ENCODE data around the gene STAU1.
"Not testable (repeated sequence)": the region's sequence is repeated elsewhere in the genome, so short reads cannot be mapped to it uniquely, and the experiment has no call there.

The STAU1 gene

GRCh38 chr20:49207076-49207475 is 18.9 kb upstream of the STAU1 start:
- in situ Hi-C loops (cut with MboI; ENCODE audit: low sequenced_read_pairs): no loop called here

DNA sequence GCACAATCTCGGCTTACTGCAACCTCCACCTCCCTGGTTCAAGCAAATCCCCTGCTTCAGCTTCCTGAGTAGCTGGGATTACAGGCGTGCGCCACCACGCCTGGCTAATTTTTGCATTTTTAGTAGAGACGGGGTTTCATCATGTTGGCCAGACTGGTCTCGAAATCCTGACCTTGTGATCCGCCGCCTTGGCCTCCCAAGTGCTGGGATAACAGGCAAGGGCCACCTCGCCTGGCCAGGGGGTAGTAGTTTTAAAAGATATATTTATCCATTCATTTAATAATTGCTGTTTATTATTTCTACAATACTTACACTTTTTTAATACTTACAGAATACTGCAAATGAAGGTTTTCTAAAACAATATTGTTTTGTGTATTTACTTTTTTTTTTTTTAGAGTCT is 15.6 kb upstream of the STAU1 start:
- in situ Hi-C loops (cut with MboI; ENCODE audit: low sequenced_read_pairs): no loop called here

- in situ Hi-C loops (cut with MboI; ENCODE audit: low sequenced_read_pairs): no loop called here
These were observed 14.9 kb upstream of the STAU1 start for GRCh38 chr20:49203011-49203410.

GRCh38 chr20:49199729-49200293 is 11.7 kb upstream of the STAU1 start:
- in situ Hi-C loops (cut with MboI; ENCODE audit: low sequenced_read_pairs): no loop called here

GRCh38 chr20:49192944-49193518 is 4.9 kb upstream of the STAU1 start:
- in situ Hi-C loops (cut with MboI; ENCODE audit: low sequenced_read_pairs): not testable (repeated sequence)

GRCh38 chr20:49187330-49187850 is 744 bp downstream of the STAU1 start:
- in situ Hi-C loops (cut with MboI; ENCODE audit: low sequenced_read_pairs): no loop called here

DNA sequence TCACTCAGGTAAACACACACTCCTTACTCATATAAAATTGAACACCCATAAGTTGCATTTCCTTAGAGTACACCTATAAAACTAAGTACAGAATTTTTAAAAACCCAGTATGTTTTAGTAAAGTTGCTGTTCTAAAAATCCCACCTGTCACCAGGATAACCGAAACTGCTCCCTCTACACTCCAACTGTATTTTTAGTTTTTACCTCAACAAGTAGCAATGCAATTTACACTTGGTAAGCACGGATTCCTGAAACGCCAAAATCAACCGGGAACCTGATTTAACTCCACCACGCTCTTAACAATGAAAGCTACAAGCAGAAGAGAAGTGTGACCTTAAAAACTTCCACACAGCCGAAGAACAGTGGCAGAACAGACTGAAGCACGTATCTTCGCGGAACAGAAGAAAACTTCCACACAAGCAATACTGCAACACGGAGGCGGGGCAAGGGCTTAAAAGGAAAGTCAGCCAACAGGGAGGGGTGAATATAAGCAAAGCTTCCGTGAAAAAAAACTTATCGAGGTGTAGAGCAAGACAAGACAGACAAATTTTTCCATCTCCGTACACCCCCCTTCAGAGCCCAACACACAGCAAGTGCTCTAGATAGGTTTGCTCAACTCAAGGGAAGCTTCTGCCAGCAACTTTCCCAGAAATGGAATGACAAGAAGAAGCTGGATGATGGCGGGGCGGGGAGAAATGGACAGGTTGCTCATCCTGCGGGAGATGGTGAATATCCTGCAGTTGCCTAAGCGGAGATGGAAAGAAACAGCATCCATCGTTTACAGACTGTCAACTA is 1.4 kb downstream of the STAU1 start:
- in situ Hi-C loops (cut with MboI; ENCODE audit: low sequenced_read_pairs): no loop called here

- in situ Hi-C loops (cut with MboI; ENCODE audit: low sequenced_read_pairs): no loop called here
These were observed 2.9 kb downstream of the STAU1 start for GRCh38 chr20:49185071-49185761.

DNA sequence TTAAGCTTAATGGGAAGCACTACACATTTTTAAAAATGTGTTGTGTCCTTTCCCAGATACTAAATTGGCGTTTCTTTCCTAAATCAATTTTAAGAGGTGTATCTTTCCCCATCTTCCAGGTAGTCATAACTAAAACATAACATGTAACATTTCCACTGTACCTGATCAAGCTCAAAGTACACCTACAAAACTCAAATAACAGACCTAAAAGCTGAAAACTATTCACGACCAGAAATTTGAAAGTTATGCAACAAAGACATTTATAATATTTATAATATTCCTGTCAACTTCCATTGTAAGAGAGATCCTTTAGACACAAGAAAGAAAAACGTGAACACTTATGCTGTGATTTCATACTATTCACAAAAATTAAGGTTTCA is 3.5 kb downstream of the STAU1 start:
- in situ Hi-C loops (cut with MboI; ENCODE audit: low sequenced_read_pairs): no loop called here

DNA sequence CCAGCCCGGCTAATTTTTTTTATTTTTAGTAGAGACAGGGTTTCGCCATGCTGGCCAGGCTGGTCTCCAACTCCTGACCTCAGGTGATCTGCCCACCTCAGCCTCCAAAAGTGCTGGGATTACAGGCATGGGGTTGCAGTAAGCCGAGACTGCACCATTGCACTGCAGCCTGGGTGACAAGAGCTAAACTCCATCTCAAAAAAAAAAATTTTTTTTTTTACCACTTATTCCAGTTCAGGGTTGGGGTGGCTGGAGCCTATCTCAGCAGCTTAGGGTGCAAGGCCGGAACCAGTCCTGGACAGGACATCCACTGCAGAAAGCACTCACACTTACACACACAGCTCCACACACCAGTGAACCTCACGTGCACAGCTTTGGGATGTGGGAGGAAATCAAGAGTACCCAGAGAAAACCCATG is 4.0 kb downstream of the STAU1 start:
- in situ Hi-C loops (cut with MboI; ENCODE audit: low sequenced_read_pairs): not testable (repeated sequence)

DNA sequence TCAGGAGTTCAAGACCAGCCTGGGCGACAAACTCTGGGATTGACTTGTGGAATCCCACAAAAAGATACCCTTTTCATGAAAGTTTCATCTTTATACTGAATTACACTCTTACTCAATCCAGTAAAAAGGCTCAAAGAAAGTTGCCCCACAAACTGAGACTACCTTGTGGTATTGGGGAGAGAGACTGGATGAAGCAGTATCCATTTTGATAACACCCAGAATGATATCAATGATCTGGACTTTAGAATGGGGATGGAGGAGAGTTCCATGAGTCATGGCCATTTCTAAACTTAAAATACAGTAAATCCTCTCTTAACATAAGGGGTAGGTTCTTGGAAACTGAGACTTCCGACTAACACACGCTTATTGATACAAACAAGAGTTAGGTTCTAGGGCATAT is 4.7 kb downstream of the STAU1 start:
- in situ Hi-C loops (cut with MboI; ENCODE audit: low sequenced_read_pairs): no loop called here

- in situ Hi-C loops (cut with MboI; ENCODE audit: low sequenced_read_pairs): no loop called here
These were observed 6.8 kb downstream of the STAU1 start for GRCh38 chr20:49181265-49181877.

- in situ Hi-C loops (cut with MboI; ENCODE audit: low sequenced_read_pairs): no loop called here
These were observed 8.5 kb downstream of the STAU1 start for GRCh38 chr20:49179368-49180277.

- in situ Hi-C loops (cut with MboI; ENCODE audit: low sequenced_read_pairs): no loop called here
These were observed 14.0 kb downstream of the STAU1 start for GRCh38 chr20:49174183-49174582.

GRCh38 chr20:49172413-49172812 is 15.7 kb downstream of the STAU1 start:
- in situ Hi-C loops (cut with MboI; ENCODE audit: low sequenced_read_pairs): no loop called here

DNA sequence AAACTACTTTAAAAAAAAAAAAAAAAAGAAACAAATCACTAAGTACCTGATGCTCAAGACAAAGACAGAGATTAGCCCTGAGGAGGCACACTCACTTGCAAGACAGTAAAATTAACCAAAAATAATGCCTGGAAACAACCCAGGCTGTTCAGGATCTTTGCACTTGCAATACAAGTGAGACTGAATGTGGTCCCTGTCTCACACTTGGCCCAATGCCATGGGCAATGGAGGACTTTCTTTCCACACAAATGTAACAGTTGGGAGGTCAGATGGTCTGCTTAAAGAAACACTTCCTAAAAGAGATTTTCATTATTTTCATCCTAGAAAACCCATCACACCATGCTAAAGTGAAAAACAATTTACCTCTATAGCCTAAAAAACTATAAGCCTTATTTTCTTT is 16.2 kb downstream of the STAU1 start:
- in situ Hi-C loops (cut with MboI; ENCODE audit: low sequenced_read_pairs): no loop called here

DNA sequence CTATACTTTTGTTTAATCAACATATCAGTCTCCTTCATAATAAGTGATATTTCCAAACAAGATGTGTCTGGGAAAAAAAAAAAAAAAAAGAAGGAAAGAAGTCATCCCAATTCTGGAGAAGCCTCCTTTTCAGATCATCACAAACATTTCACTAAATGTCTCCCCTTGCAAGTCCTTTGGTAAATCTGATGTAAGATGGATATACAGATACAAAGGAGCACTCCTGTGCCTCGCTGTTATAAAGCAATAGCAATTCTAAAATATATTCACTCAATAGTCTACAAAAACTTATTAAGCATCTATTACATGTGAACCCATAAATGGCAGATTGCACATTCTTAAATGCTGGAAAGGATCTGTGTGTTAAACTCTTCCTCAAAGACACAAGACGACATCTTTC is 17.4 kb downstream of the STAU1 start:
- in situ Hi-C loops (cut with MboI; ENCODE audit: low sequenced_read_pairs): no loop called here

DNA sequence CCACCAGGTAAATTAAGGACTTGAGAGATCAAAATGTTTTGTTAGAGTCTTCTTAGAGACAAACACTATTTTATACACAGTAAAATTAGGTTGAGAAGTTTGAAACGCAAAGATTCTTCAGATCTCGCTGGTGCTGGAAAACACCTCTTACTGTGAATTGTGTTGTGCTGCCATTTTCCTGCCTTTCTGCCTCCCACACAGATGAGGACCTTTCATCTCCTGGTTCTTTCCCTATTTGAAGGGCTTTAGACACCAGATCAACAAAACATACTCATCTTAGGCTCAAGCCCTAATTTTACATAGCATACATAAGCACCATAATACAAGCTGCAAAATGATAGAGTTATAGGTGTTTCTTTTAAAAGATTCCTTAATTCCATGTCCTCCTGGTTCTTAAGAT is 18.6 kb downstream of the STAU1 start:
- in situ Hi-C loops (cut with MboI; ENCODE audit: low sequenced_read_pairs): no loop called here

DNA sequence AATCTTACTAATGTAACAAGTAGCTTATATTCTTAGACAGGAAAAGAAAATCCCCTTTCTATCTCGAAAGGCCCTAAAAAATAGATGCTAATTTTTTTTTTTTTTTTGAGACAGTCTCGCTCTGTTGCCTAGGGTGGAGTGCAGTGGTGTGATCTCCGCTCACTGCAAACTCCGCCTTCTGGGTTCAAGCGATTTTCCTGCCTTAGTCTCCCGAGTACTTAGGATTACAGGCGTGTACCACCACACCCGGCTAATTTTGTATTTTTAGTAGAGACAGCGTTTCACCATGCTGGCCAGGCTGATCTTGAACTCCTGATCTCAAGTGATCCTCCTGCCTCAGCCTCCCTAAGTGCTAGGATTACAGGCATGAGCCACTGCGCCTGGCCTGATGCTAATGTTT is 19.3 kb downstream of the STAU1 start:
- in situ Hi-C loops (cut with MboI; ENCODE audit: low sequenced_read_pairs): not testable (repeated sequence)
